ENCODE data around the gene ZC3H12D. TPM values are rescaled to one million over a fixed set of nuclear protein-coding genes. Genes with fewer than 3 reads are reported as not detected.

Gene ZC3H12D
- total and polyA plus RNA-seq, 2 donors (not counting 3 experiments of a cell fraction or from before 2014, with no cell fraction given) = 0.06 TPM; not detected in 1

GRCh38 chr6:149492798-149493343 lies 8.1 kb upstream of the ZC3H12D start:
- CTCF ChIA-PET = no interaction called here
- Histone ChIP-seq H3K36me3 (ENCODE audit: control insufficient read depth in 2 of 2, extremely low read depth in 1 of 2, insufficient read depth in 2 of 2, low read length in 2 of 2) (no peaks in the 10 kb centered on the region), H3K9ac (replicated peaks; ENCODE audit: extremely low read depth, insufficient read depth, low read length) (no peak overlapping the region), H3K9me3 (replicated peaks; ENCODE audit: control insufficient read depth, insufficient read depth, low read length) (no peaks in the 10 kb centered on the region), H4K20me1 (replicated peaks; ENCODE audit: control insufficient read depth, extremely low read depth, insufficient read depth, low read length) (no peaks in the 10 kb centered on the region), H3K4me1 (ENCODE audit: control insufficient read depth, extremely low read depth, insufficient read depth, low read length) (no peaks in the 10 kb centered on the region), H3K9me1 (replicated peaks; ENCODE audit: control insufficient read depth, extremely low read depth, insufficient read depth, low read length) (no peaks in the 10 kb centered on the region), H3K4me2 (ENCODE audit: insufficient read depth, low read length) (no peak overlapping the region), H2AFZ (ENCODE audit: low read depth, low read length) (no peak overlapping the region), H3K27ac (ENCODE audit: insufficient read depth, low read depth, low read length) (no peak overlapping the region), H3K4me3 (replicated peaks in 1 of 3; ENCODE audit: insufficient read depth in 1 of 3, low read depth in 1 of 3, low read length in 3 of 3) (no peak overlapping the region), H3K27me3 (ENCODE audit: control insufficient read depth in 2 of 2, insufficient read depth in 2 of 2, low read length in 2 of 2) (no peaks in the 10 kb centered on the region), H3K79me2 (ENCODE audit: control insufficient read depth, insufficient read depth, low read length) (no peaks in the 10 kb centered on the region)
- DNase-seq (ENCODE audit: low read depth, low spot score) = no peak
- FAIRE-seq = no peak
- no TSS peak for BruUV-seq (replicated peaks)
- POLR2A ChIA-PET = no interaction called here
- dilution Hi-C loops (cut with MboI; ENCODE audit: extremely low pct_ligation_motif_present, low sequenced_read_pairs) (no loop called here), intact Hi-C loops (cut with micrococcal nuclease) (no loop called here)
- TF ChIP-seq EZH2 (IDR thresholded peaks at IDR 0.05; ENCODE audit: borderline replicate concordance, low read depth, low read length, severe bottlenecking) = no peak
- TF ChIP-seq JUN (IDR thresholded peaks at IDR 0.05; ENCODE audit: borderline replicate concordance, insufficient read depth, insufficient read length, low read depth) = no peak
- no peak for TF ChIP-seq POLR2AphosphoS5 (IDR thresholded peaks at IDR 0.05; ENCODE audit: insufficient read depth, low read depth, low read length)
- no peak for TF ChIP-seq GATA2 (IDR thresholded peaks at IDR 0.05; ENCODE audit: insufficient read depth, insufficient read length, low read depth, low read length)
- no peak for TF ChIP-seq MYC (IDR thresholded peaks at IDR 0.05; ENCODE audit: low read depth, low read length)
- TF ChIP-seq, protein P1, sequence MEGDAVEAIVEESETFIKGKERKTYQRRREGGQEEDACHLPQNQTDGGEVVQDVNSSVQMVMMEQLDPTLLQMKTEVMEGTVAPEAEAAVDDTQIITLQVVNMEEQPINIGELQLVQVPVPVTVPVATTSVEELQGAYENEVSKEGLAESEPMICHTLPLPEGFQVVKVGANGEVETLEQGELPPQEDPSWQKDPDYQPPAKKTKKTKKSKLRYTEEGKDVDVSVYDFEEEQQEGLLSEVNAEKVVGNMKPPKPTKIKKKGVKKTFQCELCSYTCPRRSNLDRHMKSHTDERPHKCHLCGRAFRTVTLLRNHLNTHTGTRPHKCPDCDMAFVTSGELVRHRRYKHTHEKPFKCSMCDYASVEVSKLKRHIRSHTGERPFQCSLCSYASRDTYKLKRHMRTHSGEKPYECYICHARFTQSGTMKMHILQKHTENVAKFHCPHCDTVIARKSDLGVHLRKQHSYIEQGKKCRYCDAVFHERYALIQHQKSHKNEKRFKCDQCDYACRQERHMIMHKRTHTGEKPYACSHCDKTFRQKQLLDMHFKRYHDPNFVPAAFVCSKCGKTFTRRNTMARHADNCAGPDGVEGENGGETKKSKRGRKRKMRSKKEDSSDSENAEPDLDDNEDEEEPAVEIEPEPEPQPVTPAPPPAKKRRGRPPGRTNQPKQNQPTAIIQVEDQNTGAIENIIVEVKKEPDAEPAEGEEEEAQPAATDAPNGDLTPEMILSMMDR (IDR thresholded peaks at IDR 0.05; ENCODE audit: extremely low read depth in 1 of 2, insufficient read depth in 1 of 2, low read depth in 1 of 2, low read length in 2 of 2) = no peak
- TF ChIP-seq FOS (IDR thresholded peaks at IDR 0.05; ENCODE audit: borderline replicate concordance, insufficient read depth, low read length) = no peak
- no peak for TF ChIP-seq POLR2A (IDR thresholded peaks at IDR 0.05; ENCODE audit: low read depth, low read length)
- TF ChIP-seq, protein P2, sequence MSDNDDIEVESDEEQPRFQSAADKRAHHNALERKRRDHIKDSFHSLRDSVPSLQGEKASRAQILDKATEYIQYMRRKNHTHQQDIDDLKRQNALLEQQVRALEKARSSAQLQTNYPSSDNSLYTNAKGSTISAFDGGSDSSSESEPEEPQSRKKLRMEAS (IDR thresholded peaks at IDR 0.05; ENCODE audit: insufficient read depth, insufficient read length) = no peak

All from endothelial cell of umbilical vein (primary cell).